Measurements from ENCODE around the gene L2HGDH. TPM values are rescaled to one million over a fixed set of nuclear protein-coding genes. Genes with fewer than 3 reads are reported as not detected.

L2HGDH gene
- total and polyA plus RNA-seq, 9 of the 15 experiments (the other 6 are each of a cell fraction or from before 2014, with no cell fraction given), result 1.7 to 16.1 (median 10.5) TPM

GRCh38 chr14:50311337-50311971, 575 bp downstream of the L2HGDH start (continued):
- TF ChIP-seq HNRNPH1 (optimal IDR thresholded peaks at IDR 0.05; ENCODE audit: low read depth, low read length), result no peak
- no peak for TF ChIP-seq POLR2AphosphoS2 (IDR thresholded peaks at IDR 0.05; ENCODE audit: low read length)
- TF ChIP-seq SMARCC2 (IDR thresholded peaks at IDR 0.05; ENCODE audit: low read depth), result no peak
- TF ChIP-seq CTCF (IDR thresholded peaks at IDR 0.05 in 2 of 3, conservative IDR thresholded peaks at IDR 0.05 in 1 of 3; ENCODE audit: insufficient read depth in 2 of 3, low read depth in 1 of 3, low read length in 3 of 3), result peak in 1 of 3 experiments; percentile 56; a peak in 2 of 6 replicates
- peak; percentile 52; the same call in 1 of the 2 replicates for TF ChIP-seq RB1 (IDR thresholded peaks at IDR 0.05; ENCODE audit: low read depth)
- no peak for TF ChIP-seq NFIX (CRISPR knock-in tag; IDR thresholded peaks at IDR 0.05; ENCODE audit: low read depth)
- TF ChIP-seq CGGBP1 (CRISPR knock-in tag; IDR thresholded peaks at IDR 0.05), result no peak
- TF ChIP-seq CTCFL (IDR thresholded peaks at IDR 0.05; ENCODE audit: borderline replicate concordance, insufficient read depth, low read depth, low read length, poor library complexity, severe bottlenecking), result peak; percentile 77
- 0 out of 2 replicates have a peak, but pooled peaks have one; percentile 19 for TF ChIP-seq HDAC2 (IDR thresholded peaks at IDR 0.05)
